Heart left ventricle (tissue), 13 donors: ENCODE data around the gene CYP3A4.

Experiments used
- POLR2A ChIP-seq, 2 donors: fragments of 450-650 bp; IDR thresholded peaks; one replicate each; pipeline ENCODE4 v1.6.1; 2017; ENCODE audit warnings: antibody characterized with exemption in 2 of 2, mild to moderate bottlenecking in 2 of 2, moderate library complexity in 2 of 2
- TF ChIP-seq, protein P1 (sequence below), 12 donors: fragments of 200-600 bp; sonication (generic) in 4 of 12; IDR thresholded peaks; one replicate each; pipeline versions ENCODE4 v1.5.0 to v1.8.0; 2018 to 2022; ENCODE audit warnings: antibody characterized with exemption in 12 of 12, mild to moderate bottlenecking in 5 of 12
- donor health status: ischemic (EF 13 %, LVEDD 7.1; RV severe dilation, severe dysfunction).
- donor health status: DM: no; HTN: yes; CAD: no.
- donor health status: DM: no; HTN: no; CAD: no.
- donor health status: ischemic (EF 25% LVEDD 6.9; RV normal size, moderate dysfunction).
- donor health status: ischemic (EF 25% LVEDD 5.7; RV mildly dilated, moderate dysfunction).
- donor health status: ischemic (EF 35%, LVEDD 5.7; RV mildly dilated, moderate dysfunction).
- donor health status: nonischemic (EF 11% LVEDD 7.7; RV severe dilation, severe dysfunction).
- donor health status: DM: yes; HTN: yes; CAD: no.
- donor health status: PGD.
- donor health status: ischemic (EF 29% LVEDD 5.4; RV normal size, mild dysfunction).
- donor health status: nonischemic (EF 23%, LVEDD 6.1; RV moderate dilation, normal function).

GRCh38 chr7:99792967-99793366 is 9.0 kb upstream of the CYP3A4 start:
- no peak for TF ChIP-seq POLR2A (IDR thresholded peaks at IDR 0.05)
- TF ChIP-seq, protein P1, sequence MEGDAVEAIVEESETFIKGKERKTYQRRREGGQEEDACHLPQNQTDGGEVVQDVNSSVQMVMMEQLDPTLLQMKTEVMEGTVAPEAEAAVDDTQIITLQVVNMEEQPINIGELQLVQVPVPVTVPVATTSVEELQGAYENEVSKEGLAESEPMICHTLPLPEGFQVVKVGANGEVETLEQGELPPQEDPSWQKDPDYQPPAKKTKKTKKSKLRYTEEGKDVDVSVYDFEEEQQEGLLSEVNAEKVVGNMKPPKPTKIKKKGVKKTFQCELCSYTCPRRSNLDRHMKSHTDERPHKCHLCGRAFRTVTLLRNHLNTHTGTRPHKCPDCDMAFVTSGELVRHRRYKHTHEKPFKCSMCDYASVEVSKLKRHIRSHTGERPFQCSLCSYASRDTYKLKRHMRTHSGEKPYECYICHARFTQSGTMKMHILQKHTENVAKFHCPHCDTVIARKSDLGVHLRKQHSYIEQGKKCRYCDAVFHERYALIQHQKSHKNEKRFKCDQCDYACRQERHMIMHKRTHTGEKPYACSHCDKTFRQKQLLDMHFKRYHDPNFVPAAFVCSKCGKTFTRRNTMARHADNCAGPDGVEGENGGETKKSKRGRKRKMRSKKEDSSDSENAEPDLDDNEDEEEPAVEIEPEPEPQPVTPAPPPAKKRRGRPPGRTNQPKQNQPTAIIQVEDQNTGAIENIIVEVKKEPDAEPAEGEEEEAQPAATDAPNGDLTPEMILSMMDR (IDR thresholded peaks at IDR 0.05), result no peak
